Activated naive CD8-positive, alpha-beta T cell (primary cell): ENCODE data around the gene PRR5L.

Source experiments
- H3K27ac Mint-ChIP-seq: one replicate; pipeline ENCODE4 v1.8.0; 2021; ENCODE audit warnings: mixed read lengths
- H3K27me3 Mint-ChIP-seq: one replicate; pipeline ENCODE4 v1.8.0; 2021; ENCODE audit warnings: mixed read lengths
- H3K36me3 Mint-ChIP-seq: one replicate; pipeline ENCODE4 v1.8.0; 2021; ENCODE audit warnings: mixed read lengths
- H3K4me1 Mint-ChIP-seq: one replicate; pipeline ENCODE4 v1.8.0; 2021; ENCODE audit warnings: low read depth, mixed read lengths
- H3K4me3 Mint-ChIP-seq: one replicate; pipeline ENCODE4 v1.8.0; 2021; ENCODE audit warnings: mild to moderate bottlenecking, mixed read lengths
- H3K9me3 Mint-ChIP-seq: one replicate; pipeline ENCODE4 v1.8.0; 2021; ENCODE audit warnings: low read depth, mixed read lengths

Gene PRR5L

DNA sequence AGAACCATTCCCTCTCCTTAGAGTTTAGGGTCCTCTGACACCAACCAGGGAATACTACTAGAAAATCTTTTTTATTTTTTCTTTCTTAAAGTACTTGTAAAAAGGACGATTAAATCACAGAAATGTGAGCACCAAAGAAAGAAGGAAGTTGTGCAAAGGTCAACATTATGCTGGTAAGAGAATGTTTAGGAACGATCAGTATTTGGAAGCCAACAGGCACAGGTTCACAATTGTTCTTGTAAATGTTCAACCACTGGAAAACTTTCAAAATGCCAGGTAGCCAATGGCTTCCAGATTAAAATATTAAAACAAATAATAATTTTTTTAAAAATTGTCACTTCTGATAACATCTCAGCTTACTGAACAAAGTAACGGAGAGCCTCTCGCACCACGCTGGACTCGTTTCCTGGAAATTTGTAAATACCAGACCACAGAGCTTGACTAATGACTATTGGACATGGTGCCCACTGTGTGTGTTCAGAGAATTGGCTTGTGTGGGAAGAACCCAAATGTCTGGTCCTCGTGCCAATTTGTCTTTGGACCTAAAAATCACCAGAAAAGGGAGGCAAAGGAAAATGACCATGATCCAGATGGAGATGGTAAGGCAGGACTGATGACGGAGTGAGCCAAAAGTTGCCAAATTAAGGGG lies 27.6 kb upstream of the PRR5L start:
- Mint-ChIP-seq H3K4me1 (no peaks in the 10 kb centered on the region), H3K36me3 (peaks cover 23% of the 10 kb centered on the region)

DNA sequence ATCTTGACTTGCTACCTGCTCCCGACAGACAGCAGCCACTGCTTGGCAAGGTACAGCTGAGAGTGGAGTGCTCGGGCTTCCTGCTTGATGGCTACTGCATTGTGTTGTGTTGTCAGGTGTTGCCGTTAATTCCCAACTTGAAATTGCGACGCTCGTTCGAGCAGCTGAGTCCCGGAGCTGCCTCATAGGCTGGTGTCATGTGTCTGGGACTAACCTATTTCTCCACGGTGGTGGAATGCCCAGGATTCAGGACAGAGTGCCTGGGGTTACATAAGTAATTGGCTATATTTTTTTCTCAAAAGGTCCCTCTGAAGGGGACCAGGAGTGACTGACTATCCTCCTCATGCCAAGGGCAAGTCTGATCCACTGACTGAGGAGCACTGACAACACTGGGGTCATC lies 25.4 kb upstream of the PRR5L start:
- no peaks in the 10 kb centered on the region for H3K4me1 Mint-ChIP-seq
- peaks cover 34% of the 10 kb centered on the region for H3K36me3 Mint-ChIP-seq
- H3K27me3 Mint-ChIP-seq, result no peaks in the 10 kb centered on the region
- peaks cover 7% of the 10 kb centered on the region for H3K9me3 Mint-ChIP-seq
- no peak overlapping the region for H3K27ac Mint-ChIP-seq
- no peak overlapping the region for H3K4me3 Mint-ChIP-seq

More for the DNA sequence above, 27.6 kb upstream of the PRR5L start:
- H3K27me3 Mint-ChIP-seq, result peaks cover 1% of the 10 kb centered on the region
- no peak overlapping the region for H3K4me3 Mint-ChIP-seq
- peaks cover 7% of the 10 kb centered on the region for H3K9me3 Mint-ChIP-seq
- H3K27ac Mint-ChIP-seq, result no peak overlapping the region

DNA sequence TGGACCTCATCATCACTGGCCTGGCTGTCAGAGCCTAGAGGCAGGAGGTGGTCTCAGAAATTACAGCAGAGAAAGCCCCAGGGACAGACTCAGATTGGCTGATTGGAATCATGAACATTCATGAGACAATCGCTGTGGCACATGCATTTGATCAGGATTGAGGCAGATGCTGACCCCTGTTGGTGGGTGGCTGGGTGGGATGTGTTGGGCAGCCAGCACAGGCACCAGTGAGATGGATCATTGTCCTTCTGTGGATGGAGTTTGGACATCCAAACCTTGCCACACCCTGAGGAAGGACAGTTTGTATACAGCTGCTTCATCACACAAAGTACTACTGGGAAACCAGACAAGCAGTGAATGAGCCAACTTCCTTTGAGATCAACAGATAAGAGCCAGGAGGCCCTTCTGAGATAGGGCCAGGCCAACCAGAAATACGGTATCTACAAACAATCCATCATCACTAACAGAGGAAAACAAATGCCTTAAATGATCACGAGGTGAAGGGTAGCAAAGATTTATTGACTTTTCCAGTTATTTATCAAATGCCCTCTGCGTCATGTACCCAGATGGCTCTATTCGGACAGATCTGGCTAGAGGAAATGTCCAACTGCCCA lies 24.2 kb upstream of the PRR5L start:
- Mint-ChIP-seq H3K27me3 (no peaks in the 10 kb centered on the region), H3K36me3 (peaks cover 34% of the 10 kb centered on the region), H3K4me1 (no peaks in the 10 kb centered on the region), H3K4me3 (no peak overlapping the region), H3K27ac (no peak overlapping the region), H3K9me3 (peaks cover 7% of the 10 kb centered on the region)

DNA sequence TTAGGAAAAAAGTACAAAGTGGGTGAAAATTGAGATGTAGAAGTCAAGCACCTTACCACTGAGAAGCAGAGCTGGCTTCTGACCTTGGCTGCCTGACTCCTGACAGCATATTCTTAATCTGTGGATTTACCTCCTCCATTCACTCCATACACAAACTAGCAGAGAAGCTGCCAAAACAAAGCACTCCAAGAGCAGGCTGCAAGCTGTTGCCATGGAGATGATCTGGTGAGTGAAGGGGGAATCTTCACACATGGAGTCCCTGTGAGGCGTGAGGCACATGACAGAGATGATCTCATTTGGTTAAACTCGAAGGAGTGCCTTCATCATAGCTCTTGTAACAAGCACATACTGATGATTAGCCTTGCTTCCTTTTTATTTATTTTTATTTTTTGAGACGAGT lies 23.0 kb upstream of the PRR5L start:
- H3K27me3 Mint-ChIP-seq, result no peaks in the 10 kb centered on the region
- H3K4me1 Mint-ChIP-seq, result no peaks in the 10 kb centered on the region
- no peak overlapping the region for H3K27ac Mint-ChIP-seq
- H3K36me3 Mint-ChIP-seq, result peaks cover 37% of the 10 kb centered on the region
- H3K4me3 Mint-ChIP-seq, result no peak overlapping the region
- H3K9me3 Mint-ChIP-seq, result peaks cover 7% of the 10 kb centered on the region

DNA sequence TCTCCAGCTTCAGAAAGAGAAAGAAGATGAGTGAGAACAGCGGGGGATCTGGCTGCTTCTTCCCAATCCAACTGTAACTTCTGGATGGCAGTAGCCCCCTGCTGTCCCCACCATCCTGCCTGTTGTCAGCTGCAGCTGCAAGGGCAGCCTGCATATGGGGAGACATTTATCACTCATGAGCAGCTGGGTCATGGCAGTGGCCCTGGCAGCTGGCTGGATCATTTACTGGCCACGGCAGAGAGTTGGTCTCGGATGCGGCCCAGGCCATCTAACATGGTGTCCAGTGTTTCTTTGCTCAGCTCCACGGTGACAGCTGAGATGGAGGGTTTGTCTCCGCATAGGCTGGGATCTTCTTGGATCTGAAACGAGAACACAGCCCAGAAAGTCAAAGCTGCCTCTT lies 21.7 kb upstream of the PRR5L start:
- Mint-ChIP-seq H3K27ac (no peak overlapping the region), H3K9me3 (peaks cover 7% of the 10 kb centered on the region), H3K4me1 (no peaks in the 10 kb centered on the region), H3K27me3 (no peaks in the 10 kb centered on the region), H3K4me3 (no peak overlapping the region), H3K36me3 (peaks cover 37% of the 10 kb centered on the region)

DNA sequence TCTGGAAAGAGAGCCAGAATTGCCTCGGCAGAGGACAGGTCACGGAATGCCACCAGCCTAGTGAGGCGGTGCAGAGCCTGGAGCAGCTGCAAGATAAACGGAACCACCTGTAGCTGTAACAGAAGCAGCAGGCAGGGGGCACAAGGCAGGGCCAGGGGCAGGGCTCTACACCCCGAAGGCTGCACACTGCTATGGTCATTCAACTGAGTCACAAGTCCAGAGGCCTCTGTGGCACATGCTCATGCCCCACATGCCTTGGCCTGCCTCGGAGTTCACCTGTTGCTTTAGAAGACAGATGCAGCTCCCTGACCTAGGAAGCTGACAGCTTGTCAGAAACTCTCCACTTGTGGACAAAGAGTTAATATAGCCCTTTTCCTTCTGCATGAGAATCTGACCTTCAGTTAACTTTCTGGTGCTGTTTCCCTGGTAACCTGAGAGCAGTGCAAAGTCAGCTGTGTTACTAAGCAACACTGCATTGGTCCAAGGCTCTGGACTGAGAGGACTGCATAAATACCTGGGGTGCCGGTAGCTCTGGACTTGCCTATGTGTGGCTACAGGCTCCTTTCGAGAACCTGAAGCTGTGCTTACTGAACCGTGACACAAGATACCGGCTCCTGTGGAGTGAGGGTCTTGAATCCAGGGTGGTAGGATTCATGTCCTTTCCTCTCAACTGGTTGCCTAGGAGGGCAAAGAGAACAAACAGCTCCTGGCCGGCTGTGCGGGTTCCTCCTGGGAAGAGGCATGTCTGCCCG lies 17.4 kb upstream of the PRR5L start:
- Mint-ChIP-seq H3K4me1 (peaks cover 6% of the 10 kb centered on the region), H3K27me3 (no peaks in the 10 kb centered on the region), H3K9me3 (no peaks in the 10 kb centered on the region), H3K4me3 (no peak overlapping the region), H3K36me3 (peaks cover 18% of the 10 kb centered on the region), H3K27ac (no peak overlapping the region)

DNA sequence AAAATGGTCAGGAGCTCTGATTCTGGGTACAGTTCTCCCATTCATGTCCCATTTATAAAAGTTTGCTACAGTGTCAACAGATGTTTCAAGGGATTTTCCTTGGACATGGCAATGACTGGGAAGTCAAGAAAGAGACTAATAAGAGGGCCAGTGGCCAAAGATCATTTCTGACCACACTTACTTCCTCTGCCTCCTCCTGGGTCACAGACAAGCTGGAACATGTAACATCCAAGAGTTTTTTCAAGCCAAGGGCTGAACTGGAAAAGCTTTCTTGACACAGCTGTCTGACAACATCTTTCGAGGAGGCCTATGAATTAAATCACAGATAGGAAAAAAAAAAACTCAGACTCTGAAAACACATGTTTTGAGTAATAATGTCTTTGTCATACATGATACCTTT lies 15.6 kb upstream of the PRR5L start:
- no peaks in the 10 kb centered on the region for H3K9me3 Mint-ChIP-seq
- H3K27me3 Mint-ChIP-seq, result no peaks in the 10 kb centered on the region
- H3K27ac Mint-ChIP-seq, result no peak overlapping the region
- no peak overlapping the region for H3K4me3 Mint-ChIP-seq
- peaks cover 20% of the 10 kb centered on the region for H3K4me1 Mint-ChIP-seq
- peaks cover 10% of the 10 kb centered on the region for H3K36me3 Mint-ChIP-seq

GRCh38 chr11:36281850-36282249 lies 14.2 kb upstream of the PRR5L start:
- peaks cover 10% of the 10 kb centered on the region for H3K36me3 Mint-ChIP-seq
- H3K27me3 Mint-ChIP-seq, result no peaks in the 10 kb centered on the region
- H3K27ac Mint-ChIP-seq, result no peak overlapping the region
- peaks cover 29% of the 10 kb centered on the region for H3K4me1 Mint-ChIP-seq
- H3K4me3 Mint-ChIP-seq, result no peak overlapping the region
- H3K9me3 Mint-ChIP-seq, result no peaks in the 10 kb centered on the region

- Mint-ChIP-seq H3K36me3 (peaks cover 7% of the 10 kb centered on the region), H3K27ac (no peak overlapping the region), H3K4me1 (peaks cover 34% of the 10 kb centered on the region), H3K9me3 (no peaks in the 10 kb centered on the region), H3K27me3 (no peaks in the 10 kb centered on the region), H3K4me3 (no peak overlapping the region)
Measured at GRCh38 chr11:36282926-36283325, 13.2 kb upstream of the PRR5L start.

DNA sequence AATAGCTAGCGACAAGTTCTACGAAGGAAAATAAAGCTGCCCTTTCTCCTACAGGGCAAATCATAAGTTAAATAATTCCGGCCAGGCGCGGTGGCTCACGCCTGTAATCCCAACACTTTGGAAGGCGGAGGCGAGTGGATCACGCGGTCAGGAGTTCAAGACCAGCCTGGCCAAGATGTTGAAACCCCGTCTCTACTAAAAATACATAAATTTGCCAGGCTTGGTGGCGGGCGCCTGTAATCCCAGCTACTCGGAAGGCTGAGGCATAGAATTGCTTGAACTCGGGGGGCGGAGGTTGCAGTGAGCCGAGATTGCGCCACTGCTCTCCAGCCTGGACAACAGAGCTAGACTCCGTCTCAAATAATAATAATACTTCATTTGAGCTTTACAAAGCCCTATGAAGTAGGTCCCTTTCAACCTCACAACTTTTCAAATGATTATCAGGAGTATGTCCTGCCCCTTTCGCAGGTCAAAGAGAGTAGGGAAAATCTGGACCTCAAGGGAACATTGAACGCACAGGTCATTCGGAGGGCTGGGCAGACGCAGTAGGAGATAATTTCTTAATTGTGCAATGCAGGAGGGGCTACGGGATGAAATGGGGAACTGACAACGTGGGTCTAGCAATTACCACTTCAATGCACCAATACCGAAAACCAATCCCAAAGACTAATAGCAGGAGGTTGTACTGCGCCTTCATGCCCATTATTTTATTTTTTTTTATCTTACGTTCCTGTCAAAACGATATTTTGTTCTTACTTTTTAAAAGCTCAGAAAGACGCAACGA lies 7.5 kb upstream of the PRR5L start:
- Mint-ChIP-seq H3K27me3 (no peaks in the 10 kb centered on the region), H3K4me3 (peak overlapping the region; percentile 98), H3K9me3 (no peaks in the 10 kb centered on the region), H3K27ac (peak overlapping the region; percentile 91), H3K36me3 (no peaks in the 10 kb centered on the region), H3K4me1 (peaks cover 46% of the 10 kb centered on the region)

GRCh38 chr11:36289226-36289852 lies 6.7 kb upstream of the PRR5L start, which contains the start of gene COMMD9:
COMMD9 (minus strand) TSS chr11:36289424; CDS start chr11:36289412, 12 bp downstream.
- H3K27me3 Mint-ChIP-seq, result no peaks in the 10 kb centered on the region
- H3K36me3 Mint-ChIP-seq, result no peaks in the 10 kb centered on the region
- peak within 1 kb of the TSS; percentile 98 for H3K4me3 Mint-ChIP-seq
- no peaks in the 10 kb centered on the region for H3K9me3 Mint-ChIP-seq
- peaks cover 42% of the 10 kb centered on the region for H3K4me1 Mint-ChIP-seq
- peak within 1 kb of the TSS; percentile 91 for H3K27ac Mint-ChIP-seq

DNA sequence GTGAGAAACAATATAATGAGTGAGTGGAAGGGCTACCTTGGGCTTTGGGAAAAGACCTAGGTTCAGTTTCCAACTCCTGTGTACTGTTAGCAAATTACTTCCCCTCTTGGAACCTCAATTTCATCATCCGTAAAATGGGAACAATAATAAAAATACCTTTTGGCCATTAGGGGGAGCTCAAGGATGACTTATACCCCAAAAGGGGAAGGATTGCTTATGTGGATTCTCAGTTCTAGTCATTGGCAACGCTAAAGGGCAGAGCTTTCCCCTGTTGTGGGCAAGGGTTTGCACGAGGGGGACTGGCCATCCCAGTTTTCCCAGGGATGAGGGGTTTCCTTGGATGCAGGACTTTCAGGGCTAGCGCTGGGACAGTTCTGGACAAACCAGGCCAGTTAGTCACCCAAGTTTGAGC lies 3.8 kb upstream of the PRR5L start:
- no peaks in the 10 kb centered on the region for H3K9me3 Mint-ChIP-seq
- no peak overlapping the region for H3K4me3 Mint-ChIP-seq
- no peaks in the 10 kb centered on the region for H3K36me3 Mint-ChIP-seq
- H3K27me3 Mint-ChIP-seq, result no peaks in the 10 kb centered on the region
- H3K27ac Mint-ChIP-seq, result no peak overlapping the region
- H3K4me1 Mint-ChIP-seq, result peaks cover 24% of the 10 kb centered on the region

DNA sequence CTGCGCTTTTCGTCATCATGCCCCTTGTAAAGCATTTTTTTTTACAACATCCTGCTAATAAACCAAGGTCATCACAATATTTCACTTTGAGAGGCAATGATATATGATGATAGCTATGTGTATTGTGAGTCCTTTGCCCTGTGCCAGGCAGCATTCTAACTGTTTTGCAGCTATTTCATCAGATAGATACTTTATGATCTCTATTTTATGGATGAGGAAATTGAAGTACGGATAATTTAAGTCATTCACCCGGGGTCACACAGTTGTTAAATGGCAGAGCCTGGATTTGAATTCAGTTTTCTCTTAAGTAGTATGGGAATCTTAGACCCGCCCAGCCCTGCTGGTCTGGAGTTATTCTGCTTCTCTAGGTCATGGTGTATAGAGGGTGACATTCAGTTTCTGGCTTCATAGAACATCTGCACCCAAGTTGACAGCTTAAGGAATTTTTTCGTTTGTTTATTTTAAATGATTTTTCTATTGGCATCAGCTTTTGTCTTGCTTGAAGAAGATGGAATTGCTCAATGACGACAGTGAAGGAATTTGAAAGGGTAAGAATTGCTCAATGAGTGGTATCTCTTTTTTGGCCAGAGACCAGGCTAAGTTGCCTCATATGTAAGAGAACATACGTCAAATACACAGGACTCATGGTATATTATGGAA lies 926 bp downstream of the PRR5L start:
- Mint-ChIP-seq H3K36me3 (no peaks in the 10 kb centered on the region), H3K9me3 (no peaks in the 10 kb centered on the region), H3K27me3 (peaks cover 2% of the 10 kb centered on the region), H3K4me3 (no peak overlapping the region), H3K4me1 (no peaks in the 10 kb centered on the region), H3K27ac (no peak overlapping the region)

GRCh38 chr11:36300650-36301049 lies 4.6 kb downstream of the PRR5L start:
- Mint-ChIP-seq H3K36me3 (no peaks in the 10 kb centered on the region), H3K4me1 (no peaks in the 10 kb centered on the region), H3K4me3 (no peak overlapping the region), H3K9me3 (no peaks in the 10 kb centered on the region), H3K27me3 (peaks cover 2% of the 10 kb centered on the region), H3K27ac (no peak overlapping the region)
